Measurements from ENCODE around the gene RTEL1.
A peak's percentile ranks its signal among the peaks of the same experiment; 100 is the strongest.
"Not testable (repeated sequence)": the region's sequence is repeated elsewhere in the genome, so short reads cannot be mapped to it uniquely, and the experiment has no call there.

The RTEL1 gene

GRCh38 chr20:63619505-63619904 lies 38.6 kb upstream of the RTEL1 start:
- Histone ChIP-seq H3K9ac (ENCODE audit: low read length) (no peak overlapping the region), H3K27ac (ENCODE audit: low read depth, low read length) (no peak overlapping the region), H3K27me3 (ENCODE audit: control insufficient read depth, insufficient read depth, low read length) (no peaks in the 10 kb centered on the region), H3K4me3 (ENCODE audit: low read length) (no peak overlapping the region), H3K4me1 (ENCODE audit: control insufficient read depth, insufficient read depth, low read length) (no peaks in the 10 kb centered on the region), H3K36me3 (ENCODE audit: control insufficient read depth, insufficient read depth, low read length) (peaks cover 17% of the 10 kb centered on the region)

- Histone ChIP-seq H3K9ac (ENCODE audit: low read length) (no peak overlapping the region), H3K27me3 (ENCODE audit: control insufficient read depth, insufficient read depth, low read length) (no peaks in the 10 kb centered on the region), H3K36me3 (ENCODE audit: control insufficient read depth, insufficient read depth, low read length) (peaks cover 17% of the 10 kb centered on the region), H3K4me3 (ENCODE audit: low read length) (no peak overlapping the region), H3K27ac (ENCODE audit: low read depth, low read length) (no peak overlapping the region), H3K4me1 (ENCODE audit: control insufficient read depth, insufficient read depth, low read length) (no peaks in the 10 kb centered on the region)
Measured at GRCh38 chr20:63620991-63621390, 37.1 kb upstream of the RTEL1 start.

- no peak overlapping the region for H3K4me3 ChIP-seq (ENCODE audit: low read length)
- H3K27ac ChIP-seq (ENCODE audit: low read depth, low read length), result no peak overlapping the region
- no peaks in the 10 kb centered on the region for H3K27me3 ChIP-seq (ENCODE audit: control insufficient read depth, insufficient read depth, low read length)
- H3K9ac ChIP-seq (ENCODE audit: low read length), result no peak overlapping the region
- H3K4me1 ChIP-seq (ENCODE audit: control insufficient read depth, insufficient read depth, low read length), result no peaks in the 10 kb centered on the region
- peaks cover 15% of the 10 kb centered on the region for H3K36me3 ChIP-seq (ENCODE audit: control insufficient read depth, insufficient read depth, low read length)
Measured at GRCh38 chr20:63622096-63622495, 36.0 kb upstream of the RTEL1 start.

GRCh38 chr20:63622732-63623131 lies 35.4 kb upstream of the RTEL1 start:
- Histone ChIP-seq H3K27me3 (ENCODE audit: control insufficient read depth, insufficient read depth, low read length) (no peaks in the 10 kb centered on the region), H3K27ac (ENCODE audit: low read depth, low read length) (no peak overlapping the region), H3K36me3 (ENCODE audit: control insufficient read depth, insufficient read depth, low read length) (peaks cover 13% of the 10 kb centered on the region), H3K4me1 (ENCODE audit: control insufficient read depth, insufficient read depth, low read length) (no peaks in the 10 kb centered on the region), H3K4me3 (ENCODE audit: low read length) (no peak overlapping the region), H3K9ac (ENCODE audit: low read length) (no peak overlapping the region)

- Histone ChIP-seq H3K36me3 (ENCODE audit: control insufficient read depth, insufficient read depth, low read length) (no peaks in the 10 kb centered on the region), H3K9ac (ENCODE audit: low read length) (no peak overlapping the region), H3K27ac (ENCODE audit: low read depth, low read length) (no peak overlapping the region), H3K27me3 (ENCODE audit: control insufficient read depth, insufficient read depth, low read length) (no peaks in the 10 kb centered on the region), H3K4me3 (ENCODE audit: low read length) (no peak overlapping the region), H3K4me1 (ENCODE audit: control insufficient read depth, insufficient read depth, low read length) (no peaks in the 10 kb centered on the region)
Measured at GRCh38 chr20:63624486-63624885, 33.6 kb upstream of the RTEL1 start.

- Histone ChIP-seq H3K9ac (ENCODE audit: low read length) (peak overlapping the region; percentile 80), H3K27me3 (ENCODE audit: control insufficient read depth, insufficient read depth, low read length) (no peaks in the 10 kb centered on the region), H3K4me3 (ENCODE audit: low read length) (peak overlapping the region; percentile 81), H3K36me3 (ENCODE audit: control insufficient read depth, insufficient read depth, low read length) (no peaks in the 10 kb centered on the region), H3K4me1 (ENCODE audit: control insufficient read depth, insufficient read depth, low read length) (no peaks in the 10 kb centered on the region), H3K27ac (ENCODE audit: low read depth, low read length) (peak overlapping the region; percentile 95)
Measured at GRCh38 chr20:63625771-63626423, 32.2 kb upstream of the RTEL1 start.

GRCh38 chr20:63626424-63627128 lies 31.5 kb upstream of the RTEL1 start, which contains the start of gene GMEB2:
TSS of gene GMEB2 (minus strand) at chr20:63627101. CDS start at chr20:63619397, 7,704 bp downstream.
- Histone ChIP-seq H3K36me3 (ENCODE audit: control insufficient read depth, insufficient read depth, low read length) (no peaks in the 10 kb centered on the region), H3K4me1 (ENCODE audit: control insufficient read depth, insufficient read depth, low read length) (no peaks in the 10 kb centered on the region), H3K27me3 (ENCODE audit: control insufficient read depth, insufficient read depth, low read length) (no peaks in the 10 kb centered on the region), H3K4me3 (ENCODE audit: low read length) (peak within 1 kb of the TSS; percentile 96), H3K9ac (ENCODE audit: low read length) (peak within 1 kb of the TSS; percentile 90), H3K27ac (ENCODE audit: low read depth, low read length) (peak within 1 kb of the TSS; percentile 95)

GRCh38 chr20:63627129-63627750 lies 30.9 kb upstream of the RTEL1 start:
- Histone ChIP-seq H3K4me1 (ENCODE audit: control insufficient read depth, insufficient read depth, low read length) (no peaks in the 10 kb centered on the region), H3K4me3 (ENCODE audit: low read length) (peak overlapping the region; percentile 96), H3K36me3 (ENCODE audit: control insufficient read depth, insufficient read depth, low read length) (no peaks in the 10 kb centered on the region), H3K9ac (ENCODE audit: low read length) (peak overlapping the region; percentile 90), H3K27me3 (ENCODE audit: control insufficient read depth, insufficient read depth, low read length) (no peaks in the 10 kb centered on the region), H3K27ac (ENCODE audit: low read depth, low read length) (peak overlapping the region; percentile 91)

GRCh38 chr20:63627751-63628245 lies 30.3 kb upstream of the RTEL1 start:
- Histone ChIP-seq H3K9ac (ENCODE audit: low read length) (peak overlapping the region; percentile 3), H3K4me3 (ENCODE audit: low read length) (peak overlapping the region; percentile 96), H3K36me3 (ENCODE audit: control insufficient read depth, insufficient read depth, low read length) (no peaks in the 10 kb centered on the region), H3K4me1 (ENCODE audit: control insufficient read depth, insufficient read depth, low read length) (no peaks in the 10 kb centered on the region), H3K27ac (ENCODE audit: low read depth, low read length) (no peak overlapping the region), H3K27me3 (ENCODE audit: control insufficient read depth, insufficient read depth, low read length) (no peaks in the 10 kb centered on the region)

GRCh38 chr20:63628246-63628975 lies 29.7 kb upstream of the RTEL1 start:
- Histone ChIP-seq H3K36me3 (ENCODE audit: control insufficient read depth, insufficient read depth, low read length) (no peaks in the 10 kb centered on the region), H3K4me1 (ENCODE audit: control insufficient read depth, insufficient read depth, low read length) (no peaks in the 10 kb centered on the region), H3K9ac (ENCODE audit: low read length) (peak overlapping the region; percentile 3), H3K4me3 (ENCODE audit: low read length) (peak overlapping the region; percentile 96), H3K27me3 (ENCODE audit: control insufficient read depth, insufficient read depth, low read length) (no peaks in the 10 kb centered on the region), H3K27ac (ENCODE audit: low read depth, low read length) (no peak overlapping the region)

- not testable (repeated sequence) for H3K27me3 ChIP-seq (ENCODE audit: control insufficient read depth, insufficient read depth, low read length); H3K36me3 ChIP-seq (ENCODE audit: control insufficient read depth, insufficient read depth, low read length); H3K4me1 ChIP-seq (ENCODE audit: control insufficient read depth, insufficient read depth, low read length); H3K4me3 ChIP-seq (ENCODE audit: low read length); H3K27ac ChIP-seq (ENCODE audit: low read depth, low read length); H3K9ac ChIP-seq (ENCODE audit: low read length)
Measured at GRCh38 chr20:63630956-63631355, 27.2 kb upstream of the RTEL1 start.

- H3K27ac ChIP-seq (ENCODE audit: low read depth, low read length); H3K27me3 ChIP-seq (ENCODE audit: control insufficient read depth, insufficient read depth, low read length); H3K9ac ChIP-seq (ENCODE audit: low read length); H3K4me3 ChIP-seq (ENCODE audit: low read length); H3K36me3 ChIP-seq (ENCODE audit: control insufficient read depth, insufficient read depth, low read length); H3K4me1 ChIP-seq (ENCODE audit: control insufficient read depth, insufficient read depth, low read length): not testable (repeated sequence)
Measured at GRCh38 chr20:63631426-63631825, 26.7 kb upstream of the RTEL1 start.

Measured in rectal smooth muscle tissue (tissue), 1 donor.